Measurements from ENCODE around the gene ST8SIA2.

DNA sequence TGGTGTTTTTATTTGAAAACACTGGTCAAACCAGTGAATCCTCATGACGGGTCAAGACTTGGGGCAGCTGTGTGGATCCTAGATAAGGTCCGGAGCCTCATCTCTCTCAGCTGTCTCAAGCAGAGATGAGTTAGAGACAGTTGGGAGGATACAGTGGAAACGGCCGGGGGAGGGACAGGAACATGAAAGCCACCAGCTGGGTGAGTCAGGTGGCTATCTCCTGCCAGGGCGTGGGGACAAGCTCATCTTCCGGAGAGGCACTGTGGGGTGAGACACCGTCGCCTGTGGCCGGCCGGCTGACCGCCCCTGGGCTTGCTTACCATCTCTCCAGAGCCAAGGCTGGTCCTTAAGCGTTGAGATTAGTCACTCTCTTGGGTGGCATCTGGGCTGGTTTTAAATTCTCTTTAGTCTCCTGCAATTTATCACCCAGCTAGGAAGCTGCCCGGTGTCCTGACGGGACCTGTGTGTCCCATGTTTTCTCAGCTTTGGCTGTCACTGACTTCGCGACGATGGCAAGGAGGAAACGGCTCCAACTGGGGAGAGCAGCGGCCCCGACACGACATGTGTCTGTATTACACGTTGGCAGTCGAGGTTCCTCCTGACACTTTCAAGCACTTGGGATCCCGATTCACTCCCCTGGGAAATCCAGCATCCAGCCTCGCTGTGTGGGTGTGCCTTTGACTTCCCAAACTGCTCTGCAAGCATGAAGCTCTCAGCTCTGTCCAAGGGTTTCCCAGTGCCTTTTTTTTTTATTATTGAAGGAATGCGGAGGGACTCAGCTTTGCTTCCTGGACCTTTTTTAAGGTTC lies 7.5 kb downstream of the ST8SIA2 start:
- TF ChIP-seq, protein P1, sequence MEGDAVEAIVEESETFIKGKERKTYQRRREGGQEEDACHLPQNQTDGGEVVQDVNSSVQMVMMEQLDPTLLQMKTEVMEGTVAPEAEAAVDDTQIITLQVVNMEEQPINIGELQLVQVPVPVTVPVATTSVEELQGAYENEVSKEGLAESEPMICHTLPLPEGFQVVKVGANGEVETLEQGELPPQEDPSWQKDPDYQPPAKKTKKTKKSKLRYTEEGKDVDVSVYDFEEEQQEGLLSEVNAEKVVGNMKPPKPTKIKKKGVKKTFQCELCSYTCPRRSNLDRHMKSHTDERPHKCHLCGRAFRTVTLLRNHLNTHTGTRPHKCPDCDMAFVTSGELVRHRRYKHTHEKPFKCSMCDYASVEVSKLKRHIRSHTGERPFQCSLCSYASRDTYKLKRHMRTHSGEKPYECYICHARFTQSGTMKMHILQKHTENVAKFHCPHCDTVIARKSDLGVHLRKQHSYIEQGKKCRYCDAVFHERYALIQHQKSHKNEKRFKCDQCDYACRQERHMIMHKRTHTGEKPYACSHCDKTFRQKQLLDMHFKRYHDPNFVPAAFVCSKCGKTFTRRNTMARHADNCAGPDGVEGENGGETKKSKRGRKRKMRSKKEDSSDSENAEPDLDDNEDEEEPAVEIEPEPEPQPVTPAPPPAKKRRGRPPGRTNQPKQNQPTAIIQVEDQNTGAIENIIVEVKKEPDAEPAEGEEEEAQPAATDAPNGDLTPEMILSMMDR (conservative IDR thresholded peaks at IDR 0.05; ENCODE audit: low read length): no peak
- TF ChIP-seq EZH2phosphoT487 (IDR thresholded peaks at IDR 0.05; ENCODE audit: borderline replicate concordance): no peak

Measured in Loucy (cell line).